ENCODE measurements around the gene CFAP52. TPM values are rescaled to one million over a fixed set of nuclear protein-coding genes. Genes with fewer than 3 reads are reported as not detected.
"Not testable (repeated sequence)": the region's sequence is repeated elsewhere in the genome, so short reads cannot be mapped to it uniquely, and the experiment has no call there.

The CFAP52 gene
- total RNA-seq, 2 experiments from 2014 or later, result not detected

- CTCF ChIA-PET, result interaction anchor here (0.7 to 2.5 kb wide), 6 partner anchors 11 to 665 kb away, joined by 3 to 8 read pairs (median 4); partner anchors contain the start of gene STX8
- H3K4me3 Mint-ChIP-seq; intact Hi-C loops (cut with micrococcal nuclease); POLR2A ChIA-PET; H3K9me3 Mint-ChIP-seq; H3K4me1 Mint-ChIP-seq (ENCODE audit: low read depth); H3K27me3 Mint-ChIP-seq; H3K36me3 Mint-ChIP-seq (ENCODE audit: low read depth); H3K27ac Mint-ChIP-seq: not testable (repeated sequence)
- ATAC-seq, result peak; percentile 47
- DNase-seq, result peak; percentile 76
- TF ChIP-seq, protein P1, sequence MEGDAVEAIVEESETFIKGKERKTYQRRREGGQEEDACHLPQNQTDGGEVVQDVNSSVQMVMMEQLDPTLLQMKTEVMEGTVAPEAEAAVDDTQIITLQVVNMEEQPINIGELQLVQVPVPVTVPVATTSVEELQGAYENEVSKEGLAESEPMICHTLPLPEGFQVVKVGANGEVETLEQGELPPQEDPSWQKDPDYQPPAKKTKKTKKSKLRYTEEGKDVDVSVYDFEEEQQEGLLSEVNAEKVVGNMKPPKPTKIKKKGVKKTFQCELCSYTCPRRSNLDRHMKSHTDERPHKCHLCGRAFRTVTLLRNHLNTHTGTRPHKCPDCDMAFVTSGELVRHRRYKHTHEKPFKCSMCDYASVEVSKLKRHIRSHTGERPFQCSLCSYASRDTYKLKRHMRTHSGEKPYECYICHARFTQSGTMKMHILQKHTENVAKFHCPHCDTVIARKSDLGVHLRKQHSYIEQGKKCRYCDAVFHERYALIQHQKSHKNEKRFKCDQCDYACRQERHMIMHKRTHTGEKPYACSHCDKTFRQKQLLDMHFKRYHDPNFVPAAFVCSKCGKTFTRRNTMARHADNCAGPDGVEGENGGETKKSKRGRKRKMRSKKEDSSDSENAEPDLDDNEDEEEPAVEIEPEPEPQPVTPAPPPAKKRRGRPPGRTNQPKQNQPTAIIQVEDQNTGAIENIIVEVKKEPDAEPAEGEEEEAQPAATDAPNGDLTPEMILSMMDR (IDR thresholded peaks at IDR 0.05), result peak; percentile 62
Observed at GRCh38 chr17:9554715-9555114, 21.7 kb upstream of the CFAP52 start.

GRCh38 chr17:9557161-9557755 is 19.2 kb upstream of the CFAP52 start:
- ChIA-PET POLR2A (no interaction called here), CTCF (interaction anchor here (1.0 kb wide), 1 partner anchor 9 kb away, joined by 3 read pairs; no protein-coding TSS in a partner anchor)
- TF ChIP-seq, protein P1 (IDR thresholded peaks at IDR 0.05), result no peak
- H3K36me3 Mint-ChIP-seq (ENCODE audit: low read depth), result peaks cover 4% of the 10 kb centered on the region
- ATAC-seq (no peak), DNase-seq (no peak)
- intact Hi-C loops (cut with micrococcal nuclease), result no loop called here
- H3K27me3 Mint-ChIP-seq, result no peaks in the 10 kb centered on the region
- H3K4me1 Mint-ChIP-seq (ENCODE audit: low read depth), result peaks cover 2% of the 10 kb centered on the region
- H3K27ac Mint-ChIP-seq, result no peak overlapping the region
- H3K4me3 Mint-ChIP-seq, result no peak overlapping the region
- H3K9me3 Mint-ChIP-seq, result no peaks in the 10 kb centered on the region

- intact Hi-C loops (cut with micrococcal nuclease), result no loop called here
- peaks cover 8% of the 10 kb centered on the region for H3K4me1 Mint-ChIP-seq (ENCODE audit: low read depth)
- CTCF ChIA-PET, result interaction anchor here (1.0 kb wide), 1 partner anchor 8 kb away, joined by 3 read pairs; no protein-coding TSS in a partner anchor
Observed at GRCh38 chr17:9557857-9558256, 18.6 kb upstream of the CFAP52 start.

DNA sequence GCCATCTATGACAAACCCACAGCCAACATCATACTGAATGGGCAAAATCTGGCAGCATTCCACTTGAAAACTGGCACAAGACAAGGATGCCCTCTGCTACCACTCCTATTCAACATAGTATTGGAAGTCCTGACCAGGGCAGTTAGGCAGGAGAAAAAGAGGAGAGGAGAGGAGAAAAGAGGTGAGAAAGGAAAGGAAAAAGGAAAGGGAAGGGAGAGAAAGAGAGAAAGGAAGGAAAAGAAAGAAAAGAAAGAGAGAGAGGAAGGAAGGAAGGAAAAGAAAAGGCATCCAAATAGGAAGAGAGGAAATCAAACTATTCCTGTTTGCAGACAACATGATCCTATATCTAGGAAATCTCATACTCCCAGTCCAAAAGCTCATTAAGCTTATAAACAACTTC is 12.3 kb upstream of the CFAP52 start:
- ChIA-PET CTCF (interaction anchor here (1.6 kb wide), 1 partner anchor 42 kb away, joined by 3 read pairs; no protein-coding TSS in a partner anchor), POLR2A (no interaction called here)
- ATAC-seq, result no peak
- intact Hi-C loops (cut with micrococcal nuclease), result no loop called here
- Mint-ChIP-seq H3K4me1 (ENCODE audit: low read depth) (peaks cover 34% of the 10 kb centered on the region), H3K27me3 (no peaks in the 10 kb centered on the region), H3K4me3 (no peak overlapping the region), H3K36me3 (ENCODE audit: low read depth) (peaks cover 33% of the 10 kb centered on the region), H3K9me3 (no peaks in the 10 kb centered on the region), H3K27ac (no peak overlapping the region)
- DNase-seq, result no peak
- TF ChIP-seq, protein P1 (IDR thresholded peaks at IDR 0.05), result no peak

More at GRCh38 chr17:9557857-9558256, 18.6 kb upstream of the CFAP52 start:
- Mint-ChIP-seq H3K27ac (no peak overlapping the region), H3K36me3 (ENCODE audit: low read depth) (peaks cover 8% of the 10 kb centered on the region), H3K9me3 (no peaks in the 10 kb centered on the region), H3K27me3 (no peaks in the 10 kb centered on the region), H3K4me3 (no peak overlapping the region)
- ATAC-seq (no peak), DNase-seq (no peak)
- TF ChIP-seq, protein P1 (IDR thresholded peaks at IDR 0.05), result no peak
- POLR2A ChIA-PET, result no interaction called here

DNA sequence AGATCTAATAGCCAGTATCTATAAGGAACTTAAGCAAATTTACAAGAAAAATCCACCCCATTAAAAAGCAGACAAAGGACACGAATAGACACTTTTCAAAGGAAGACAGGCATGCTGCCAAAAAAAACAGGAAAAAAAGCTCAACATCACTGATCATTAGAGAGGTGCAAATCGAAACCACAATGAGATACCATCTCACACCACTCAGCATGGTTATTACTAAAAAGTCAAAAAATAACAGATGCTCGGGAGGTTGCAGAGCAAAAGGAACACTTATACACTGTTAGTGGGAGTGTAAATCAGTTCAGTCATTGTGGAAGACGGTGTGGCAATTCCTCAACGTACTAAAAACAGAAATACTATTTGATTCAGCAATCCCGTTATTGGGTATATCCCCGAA is 10.4 kb upstream of the CFAP52 start:
- POLR2A ChIA-PET, result no interaction called here

DNA sequence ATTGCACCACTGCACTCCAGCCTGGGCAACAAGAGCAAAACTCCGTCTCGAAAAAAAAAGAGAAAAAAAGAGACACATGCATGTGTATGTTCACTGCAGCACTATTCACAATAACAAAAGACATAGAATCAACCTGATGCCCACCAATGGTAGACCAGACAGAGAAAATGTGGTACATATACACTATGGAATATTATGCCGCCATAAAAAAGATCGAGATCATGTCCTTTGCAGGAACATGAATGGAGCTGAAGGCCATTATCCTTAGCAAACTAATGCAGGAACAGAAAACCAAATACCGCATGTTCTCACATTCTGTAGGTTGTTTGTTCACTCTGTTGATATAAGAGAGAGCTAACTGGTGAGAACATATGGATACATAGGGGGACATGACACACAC is 9.7 kb upstream of the CFAP52 start:
- H3K27me3 Mint-ChIP-seq; H3K4me3 Mint-ChIP-seq; ATAC-seq; intact Hi-C loops (cut with micrococcal nuclease); DNase-seq; H3K9me3 Mint-ChIP-seq; POLR2A ChIA-PET: not testable (repeated sequence)
- peaks cover 33% of the 10 kb centered on the region for H3K36me3 Mint-ChIP-seq (ENCODE audit: low read depth)
- CTCF ChIA-PET, result interaction anchor here (1.4 to 2.6 kb wide), 2 partner anchors 9 kb away, joined by 3 to 16 read pairs; partner anchors contain the start of genes CFAP52 and STX8
- H3K27ac Mint-ChIP-seq, result peak overlapping the region; percentile 71
- peaks cover 34% of the 10 kb centered on the region for H3K4me1 Mint-ChIP-seq (ENCODE audit: low read depth)

More for the DNA sequence above, 10.4 kb upstream of the CFAP52 start:
- CTCF ChIA-PET, result interaction anchor here (1.4 to 2.6 kb wide), 3 partner anchors 8 to 11 kb away, joined by 3 to 16 read pairs (median 4); partner anchors contain the start of genes CFAP52 and STX8
- ATAC-seq (no peak), DNase-seq (no peak)
- intact Hi-C loops (cut with micrococcal nuclease), result no loop called here
- TF ChIP-seq, protein P1 (IDR thresholded peaks at IDR 0.05), result no peak
- H3K36me3 Mint-ChIP-seq (ENCODE audit: low read depth), result peaks cover 33% of the 10 kb centered on the region
- peaks cover 34% of the 10 kb centered on the region for H3K4me1 Mint-ChIP-seq (ENCODE audit: low read depth)
- no peaks in the 10 kb centered on the region for H3K27me3 Mint-ChIP-seq
- H3K27ac Mint-ChIP-seq, result peak overlapping the region; percentile 64
- H3K4me3 Mint-ChIP-seq, result no peak overlapping the region
- H3K9me3 Mint-ChIP-seq, result no peaks in the 10 kb centered on the region
